Gastroesophageal sphincter (tissue), 3 donors: Measurements from ENCODE around the gene BEND7.

Experiments
- EP300 ChIP-seq: sonication (generic); formaldehyde crosslinking; IDR thresholded peaks from one replicate; pipeline ENCODE4 v1.6.1; 2017; ENCODE audit warnings: antibody characterized with exemption, mild to moderate bottlenecking
- POLR2A ChIP-seq, 2 donors: fragments of 450-650 bp; IDR thresholded peaks; one replicate each; pipeline ENCODE4 v1.6.1; 2017; ENCODE audit warnings: antibody characterized with exemption in 2 of 2, mild to moderate bottlenecking in 2 of 2, moderate library complexity in 1 of 2
- POLR2AphosphoS5 ChIP-seq: sonication (generic); formaldehyde crosslinking; IDR thresholded peaks from one replicate; pipeline ENCODE4 v1.6.1; 2017; ENCODE audit warnings: antibody characterized with exemption
- TF ChIP-seq, protein P1 (sequence below), 4 experiments: fragments of 200-600 bp in 2 of 4; fragments of 450-650 bp in 2 of 4; sonication (generic) in 1 of 4; IDR thresholded peaks; one replicate each; pipeline ENCODE4 v1.5.1; 2017 to 2019; ENCODE audit warnings: antibody characterized with exemption in 4 of 4, mild to moderate bottlenecking in 2 of 4, moderate library complexity in 2 of 4

DNA sequence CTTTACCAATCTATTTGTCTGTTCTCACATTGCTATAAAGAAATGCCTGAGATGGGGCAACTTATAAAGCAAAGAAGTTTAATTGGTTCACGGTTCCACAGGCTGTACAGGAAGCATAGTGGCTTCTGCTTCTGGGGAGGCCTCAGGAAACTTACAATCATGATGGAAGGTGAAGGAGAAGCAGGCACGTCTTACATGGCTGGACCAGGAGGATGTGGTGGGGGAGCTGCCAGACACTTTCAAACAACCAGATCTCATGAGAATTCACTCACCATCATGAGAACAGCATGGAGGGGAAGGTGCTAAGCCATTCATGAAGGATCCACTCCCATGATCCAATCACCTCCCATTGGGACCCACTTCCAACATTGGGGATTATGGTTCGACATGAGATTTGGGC lies 115.9 kb downstream of the BEND7 start:
- TF ChIP-seq POLR2A (IDR thresholded peaks at IDR 0.05) (no peak), POLR2AphosphoS5 (no peak), EP300 (no peak)
- TF ChIP-seq, protein P1, sequence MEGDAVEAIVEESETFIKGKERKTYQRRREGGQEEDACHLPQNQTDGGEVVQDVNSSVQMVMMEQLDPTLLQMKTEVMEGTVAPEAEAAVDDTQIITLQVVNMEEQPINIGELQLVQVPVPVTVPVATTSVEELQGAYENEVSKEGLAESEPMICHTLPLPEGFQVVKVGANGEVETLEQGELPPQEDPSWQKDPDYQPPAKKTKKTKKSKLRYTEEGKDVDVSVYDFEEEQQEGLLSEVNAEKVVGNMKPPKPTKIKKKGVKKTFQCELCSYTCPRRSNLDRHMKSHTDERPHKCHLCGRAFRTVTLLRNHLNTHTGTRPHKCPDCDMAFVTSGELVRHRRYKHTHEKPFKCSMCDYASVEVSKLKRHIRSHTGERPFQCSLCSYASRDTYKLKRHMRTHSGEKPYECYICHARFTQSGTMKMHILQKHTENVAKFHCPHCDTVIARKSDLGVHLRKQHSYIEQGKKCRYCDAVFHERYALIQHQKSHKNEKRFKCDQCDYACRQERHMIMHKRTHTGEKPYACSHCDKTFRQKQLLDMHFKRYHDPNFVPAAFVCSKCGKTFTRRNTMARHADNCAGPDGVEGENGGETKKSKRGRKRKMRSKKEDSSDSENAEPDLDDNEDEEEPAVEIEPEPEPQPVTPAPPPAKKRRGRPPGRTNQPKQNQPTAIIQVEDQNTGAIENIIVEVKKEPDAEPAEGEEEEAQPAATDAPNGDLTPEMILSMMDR (IDR thresholded peaks at IDR 0.05), result no peak
